NCI-H524 treated with DMSO at 0.1 percent for 48 hours (cell line): ENCODE results near the gene OTOA.
"Not testable (repeated sequence)": the region's sequence is repeated elsewhere in the genome, so short reads cannot be mapped to it uniquely, and the experiment has no call there.

Experiments used
- DNase-seq: peaks from one replicate; lab custom pipeline; 2025; lab: John Stamatoyannopoulos, UW

Gene OTOA

GRCh38 chr16:21674456-21674855 lies 10.7 kb downstream of the OTOA start:
- not testable (repeated sequence) for DNase-seq

GRCh38 chr16:21680714-21681113 lies 16.9 kb downstream of the OTOA start:
- DNase-seq = not testable (repeated sequence)

GRCh38 chr16:21683184-21683583 lies 19.4 kb downstream of the OTOA start:
- DNase-seq = no peak

- DNase-seq = no peak
Measured at GRCh38 chr16:21684199-21684598, 20.4 kb downstream of the OTOA start.

- DNase-seq = no peak
Measured at GRCh38 chr16:21685034-21685455, 21.3 kb downstream of the OTOA start.

- DNase-seq = no peak
Measured at GRCh38 chr16:21689107-21689506, 25.3 kb downstream of the OTOA start.

- not testable (repeated sequence) for DNase-seq
Measured at GRCh38 chr16:21690967-21691366, 27.2 kb downstream of the OTOA start.

- no peak for DNase-seq
Measured at GRCh38 chr16:21694609-21695008, 30.8 kb downstream of the OTOA start.

GRCh38 chr16:21697032-21697431 lies 33.3 kb downstream of the OTOA start:
- no peak for DNase-seq

GRCh38 chr16:21698169-21699032 lies 34.6 kb downstream of the OTOA start:
- no peak for DNase-seq

- no peak for DNase-seq
Measured at GRCh38 chr16:21701271-21701670, 37.5 kb downstream of the OTOA start.

GRCh38 chr16:21702276-21702675 lies 38.5 kb downstream of the OTOA start:
- no peak for DNase-seq

- no peak for DNase-seq
Measured at GRCh38 chr16:21703156-21703555, 39.4 kb downstream of the OTOA start.

- no peak for DNase-seq
Measured at GRCh38 chr16:21703589-21704174, 39.9 kb downstream of the OTOA start.

GRCh38 chr16:21704266-21704665 lies 40.5 kb downstream of the OTOA start:
- DNase-seq = no peak

- DNase-seq = no peak
Measured at GRCh38 chr16:21704733-21705132, 41.0 kb downstream of the OTOA start.

GRCh38 chr16:21708533-21709115 lies 44.9 kb downstream of the OTOA start:
- no peak for DNase-seq

GRCh38 chr16:21710938-21711337 lies 47.2 kb downstream of the OTOA start:
- no peak for DNase-seq

GRCh38 chr16:21713549-21714368 lies 50.0 kb downstream of the OTOA start:
- no peak for DNase-seq

- DNase-seq = not testable (repeated sequence)
Measured at GRCh38 chr16:21714369-21714618, 50.5 kb downstream of the OTOA start.

GRCh38 chr16:21717608-21718007 lies 53.8 kb downstream of the OTOA start:
- DNase-seq = no peak

GRCh38 chr16:21719283-21719682 lies 55.5 kb downstream of the OTOA start:
- DNase-seq = no peak

GRCh38 chr16:21720533-21720932 lies 56.8 kb downstream of the OTOA start:
- no peak for DNase-seq
